ENCODE measurements around the gene RARRES2. TPM values are rescaled to one million over a fixed set of nuclear protein-coding genes. Genes with fewer than 3 reads are reported as not detected.
"Not testable (repeated sequence)": the region's sequence is repeated elsewhere in the genome, so short reads cannot be mapped to it uniquely, and the experiment has no call there.

The RARRES2 gene
- total RNA-seq, 1 experiment from 2014 or later, result 60.9 TPM

DNA sequence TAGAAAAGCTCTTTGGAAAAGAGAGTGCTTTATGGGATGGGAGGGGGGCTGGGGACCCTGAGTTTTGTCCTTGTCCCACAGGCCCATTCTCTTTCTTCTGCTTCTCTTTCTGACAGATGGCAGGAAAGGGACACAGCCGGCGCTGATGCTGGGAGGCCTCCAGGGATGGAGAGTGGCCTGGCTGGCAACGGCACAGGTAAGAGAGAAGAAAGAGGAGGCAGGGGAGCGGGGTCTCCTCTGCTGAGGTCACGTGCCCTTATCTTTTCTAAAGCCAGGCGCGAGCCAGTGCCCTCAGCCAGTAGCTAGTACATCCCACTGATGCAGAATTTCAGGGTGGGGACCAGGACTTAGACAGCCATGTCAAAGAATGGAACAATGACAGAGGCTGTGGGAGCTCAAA lies 46.9 kb upstream of the RARRES2 start:
- H3K27ac Mint-ChIP-seq, result peak overlapping the region in 1 of 3 experiments; percentile 66; a peak in 2 of 7 replicates
- no peak overlapping the region for H3K9ac ChIP-seq (ENCODE audit: extremely low read depth, insufficient read length, low read length)

DNA sequence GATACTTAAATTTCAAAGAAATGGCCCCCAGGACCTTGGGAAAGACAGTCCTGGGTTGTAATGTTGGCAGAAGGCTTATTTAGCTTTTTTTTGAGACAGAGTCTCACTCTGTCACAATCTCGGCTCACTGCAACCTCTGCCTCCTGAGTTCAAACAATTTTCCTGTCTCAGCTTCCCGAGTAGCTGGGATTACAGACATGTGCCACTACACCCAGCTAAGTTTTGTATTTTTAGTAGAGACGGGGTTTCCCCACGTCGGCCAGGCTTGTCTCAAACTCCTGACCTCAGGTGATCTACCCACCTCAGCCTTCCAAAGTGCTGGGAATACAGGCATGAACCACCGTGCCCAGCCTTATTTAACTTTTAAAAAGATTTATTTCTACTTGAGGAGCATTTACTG lies 44.5 kb upstream of the RARRES2 start:
- H3T11ph ChIP-seq (ENCODE audit: low read length); H2BK20ac ChIP-seq (ENCODE audit: low read depth, low read length, poor library complexity, severe bottlenecking); H3K4me2 ChIP-seq (ENCODE audit: insufficient read depth, insufficient read length, low read length); H3K4ac ChIP-seq (ENCODE audit: low read depth, low read length); H4K5ac ChIP-seq (ENCODE audit: insufficient read length, low read depth, low read length); H3K9ac ChIP-seq (ENCODE audit: extremely low read depth, insufficient read length, low read length); H2AK5ac ChIP-seq (ENCODE audit: insufficient read length, low read length); H3K4me3 Mint-ChIP-seq; H3K79me2 ChIP-seq (ENCODE audit: insufficient read depth, low read length); H3K79me1 ChIP-seq (ENCODE audit: insufficient read depth, low read depth, low read length, poor library complexity, severe bottlenecking); H3K56ac ChIP-seq (ENCODE audit: insufficient read length, low read depth, low read length); H2BK12ac ChIP-seq (ENCODE audit: insufficient read length, low read depth, low read length); H3K23ac ChIP-seq (ENCODE audit: insufficient read length, low read depth, low read length); DNase-seq; H4K20me1 ChIP-seq (ENCODE audit: control insufficient read depth, insufficient read depth, insufficient read length); H3K18ac ChIP-seq (ENCODE audit: insufficient read length, low read depth, low read length); H2BK15ac ChIP-seq (ENCODE audit: low read depth, low read length); H4K8ac ChIP-seq (replicated peaks; ENCODE audit: insufficient read length, low read depth, low read length); H3K9me3 Mint-ChIP-seq; H4K91ac ChIP-seq (ENCODE audit: insufficient read length, low read depth, low read length); H3K9me3 ChIP-seq (ENCODE audit: control insufficient read depth, low read depth, low read length); H3K4me1 ChIP-seq (ENCODE audit: insufficient read depth, low read length); H3K27me3 ChIP-seq (ENCODE audit: insufficient read depth, low read length); H3K23me2 ChIP-seq (ENCODE audit: insufficient read length, low read depth, low read length, poor library complexity, severe bottlenecking); H2BK120ac ChIP-seq (ENCODE audit: low read depth, low read length, poor library complexity, severe bottlenecking); H3K27me3 Mint-ChIP-seq (ENCODE audit: low read depth); H2AFZ ChIP-seq (ENCODE audit: low read length); H3K27ac ChIP-seq (ENCODE audit: insufficient read length, low read depth, low read length); H2BK5ac ChIP-seq (ENCODE audit: insufficient read length, low read length); H3K14ac ChIP-seq (ENCODE audit: insufficient read depth, low read length): not testable (repeated sequence)
- no CpG with 5 or more reads among the region's 6 CpGs for WGBS (ENCODE audit: extremely low coverage, insufficient read length, low lambda C conversion rate)
- Mint-ChIP-seq H3K4me1 (peaks cover 65 to 74% of the 10 kb centered on the region in 2 experiments), H3K36me3 (ENCODE audit: insufficient read depth in 1 of 3, low read depth in 3 of 3) (peaks cover 29 to 52% (median 34%) of the 10 kb centered on the region in 3 experiments; a peak in 6 of 7 replicates), H3K27ac (peak overlapping the region; percentile 68 to 94 (median 70); a peak in 2 of 7 replicates)

More for the DNA sequence above, 46.9 kb upstream of the RARRES2 start:
- WGBS (ENCODE audit: extremely low coverage, insufficient read length, low lambda C conversion rate), result no CpG with 5 or more reads among the region's 7 CpGs
- H3K56ac ChIP-seq (ENCODE audit: insufficient read length, low read depth, low read length), result no peak overlapping the region
- no peaks in the 10 kb centered on the region for H4K20me1 ChIP-seq (ENCODE audit: control insufficient read depth, insufficient read depth, insufficient read length)
- Mint-ChIP-seq H3K36me3 (ENCODE audit: insufficient read depth in 1 of 3, low read depth in 3 of 3) (peaks cover 37 to 60% (median 39%) of the 10 kb centered on the region in 3 experiments), H3K9me3 (no peaks in the 10 kb centered on the region), H3K4me3 (no peak overlapping the region), H3K27me3 (ENCODE audit: low read depth) (no peaks in the 10 kb centered on the region), H3K4me1 (peaks cover 49 to 62% of the 10 kb centered on the region in 2 experiments)
- no peak overlapping the region for H3T11ph ChIP-seq (ENCODE audit: low read length)
- H3K4me2 ChIP-seq (ENCODE audit: insufficient read depth, insufficient read length, low read length), result no peak overlapping the region
- H3K4ac ChIP-seq (ENCODE audit: low read depth, low read length), result no peak overlapping the region
- no peak overlapping the region for H2BK12ac ChIP-seq (ENCODE audit: insufficient read length, low read depth, low read length)
- H3K23me2 ChIP-seq (ENCODE audit: insufficient read length, low read depth, low read length, poor library complexity, severe bottlenecking), result no peaks in the 10 kb centered on the region
- no peak overlapping the region for H3K27ac ChIP-seq (ENCODE audit: insufficient read length, low read depth, low read length)
- H3K27me3 ChIP-seq (ENCODE audit: insufficient read depth, low read length), result no peaks in the 10 kb centered on the region
- H3K79me1 ChIP-seq (ENCODE audit: insufficient read depth, low read depth, low read length, poor library complexity, severe bottlenecking), result no peaks in the 10 kb centered on the region
- no peak overlapping the region for H2AK5ac ChIP-seq (ENCODE audit: insufficient read length, low read length)
- peaks cover 4% of the 10 kb centered on the region; the same call in 1 of the 2 replicates for H3K4me1 ChIP-seq (ENCODE audit: insufficient read depth, low read length)
- no peak overlapping the region for H4K5ac ChIP-seq (ENCODE audit: insufficient read length, low read depth, low read length)
- H3K79me2 ChIP-seq (ENCODE audit: insufficient read depth, low read length), result no peaks in the 10 kb centered on the region
- H3K23ac ChIP-seq (ENCODE audit: insufficient read length, low read depth, low read length), result no peak overlapping the region
- TF ChIP-seq, protein P1, sequence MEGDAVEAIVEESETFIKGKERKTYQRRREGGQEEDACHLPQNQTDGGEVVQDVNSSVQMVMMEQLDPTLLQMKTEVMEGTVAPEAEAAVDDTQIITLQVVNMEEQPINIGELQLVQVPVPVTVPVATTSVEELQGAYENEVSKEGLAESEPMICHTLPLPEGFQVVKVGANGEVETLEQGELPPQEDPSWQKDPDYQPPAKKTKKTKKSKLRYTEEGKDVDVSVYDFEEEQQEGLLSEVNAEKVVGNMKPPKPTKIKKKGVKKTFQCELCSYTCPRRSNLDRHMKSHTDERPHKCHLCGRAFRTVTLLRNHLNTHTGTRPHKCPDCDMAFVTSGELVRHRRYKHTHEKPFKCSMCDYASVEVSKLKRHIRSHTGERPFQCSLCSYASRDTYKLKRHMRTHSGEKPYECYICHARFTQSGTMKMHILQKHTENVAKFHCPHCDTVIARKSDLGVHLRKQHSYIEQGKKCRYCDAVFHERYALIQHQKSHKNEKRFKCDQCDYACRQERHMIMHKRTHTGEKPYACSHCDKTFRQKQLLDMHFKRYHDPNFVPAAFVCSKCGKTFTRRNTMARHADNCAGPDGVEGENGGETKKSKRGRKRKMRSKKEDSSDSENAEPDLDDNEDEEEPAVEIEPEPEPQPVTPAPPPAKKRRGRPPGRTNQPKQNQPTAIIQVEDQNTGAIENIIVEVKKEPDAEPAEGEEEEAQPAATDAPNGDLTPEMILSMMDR (conservative IDR thresholded peaks at IDR 0.05), result no peak
- H4K8ac ChIP-seq (replicated peaks; ENCODE audit: insufficient read length, low read depth, low read length), result no peak overlapping the region
- H3K18ac ChIP-seq (ENCODE audit: insufficient read length, low read depth, low read length), result no peak overlapping the region
- no peak overlapping the region for H2BK120ac ChIP-seq (ENCODE audit: low read depth, low read length, poor library complexity, severe bottlenecking)
- H4K91ac ChIP-seq (ENCODE audit: insufficient read length, low read depth, low read length), result no peak overlapping the region
- no peak overlapping the region for H2BK5ac ChIP-seq (ENCODE audit: insufficient read length, low read length)
- no peak overlapping the region for H2BK20ac ChIP-seq (ENCODE audit: low read depth, low read length, poor library complexity, severe bottlenecking)
- no peak overlapping the region for H2BK15ac ChIP-seq (ENCODE audit: low read depth, low read length)
- H3K14ac ChIP-seq (ENCODE audit: insufficient read depth, low read length), result no peak overlapping the region
- H3K9me3 ChIP-seq (ENCODE audit: control insufficient read depth, low read depth, low read length), result no peaks in the 10 kb centered on the region
- DNase-seq, result no peak
- no peak overlapping the region for H2AFZ ChIP-seq (ENCODE audit: low read length)
